Measurements from ENCODE around the gene OR9A2. TPM values are rescaled to one million over a fixed set of nuclear protein-coding genes. Genes with fewer than 3 reads are reported as not detected.

OR9A2 gene
- total and polyA plus RNA-seq, 10 of the 15 experiments (the other 5 are each of a cell fraction or from before 2014, with no cell fraction given), result not detected

DNA sequence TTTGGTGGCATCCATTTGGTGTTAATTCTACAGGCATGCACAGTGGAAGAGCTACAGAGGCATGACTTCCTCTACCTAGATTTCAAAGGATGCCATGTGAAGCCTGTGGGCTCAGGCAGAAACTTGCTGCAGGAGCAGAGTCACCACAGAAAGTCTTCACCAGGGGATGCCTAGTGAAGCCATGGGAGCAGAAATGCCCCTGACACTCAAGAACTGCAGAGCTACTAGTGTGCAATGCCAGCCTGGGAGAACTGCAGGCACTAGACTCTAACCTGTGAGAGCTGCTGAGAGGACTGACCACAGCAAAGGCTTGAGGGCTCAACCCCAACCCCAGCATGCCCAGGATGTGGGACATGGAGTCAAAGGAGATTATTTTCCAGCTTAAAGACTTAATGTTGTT is 3.9 kb downstream of the OR9A2 start:
- Histone ChIP-seq H3K9ac (ENCODE audit: control insufficient read depth, insufficient read depth, low read length) (no peak overlapping the region), H3K27ac (ENCODE audit: control insufficient read depth, insufficient read depth) (no peak overlapping the region), H3K27me3 (replicated peaks in 1 of 2; ENCODE audit: control insufficient read depth in 2 of 2, insufficient read depth in 2 of 2, low read length in 1 of 2) (no peaks in the 10 kb centered on the region), H3K4me3 (no peak overlapping the region), H3K4me1 (ENCODE audit: control insufficient read depth, insufficient read depth, low read length) (no peaks in the 10 kb centered on the region), H4K20me1 (ENCODE audit: control insufficient read depth, insufficient read depth) (no peaks in the 10 kb centered on the region), H2AFZ (ENCODE audit: control insufficient read depth, low read depth, low read length) (no peak overlapping the region), H3K4me2 (ENCODE audit: control insufficient read depth, insufficient read depth) (no peak overlapping the region), H3K79me2 (ENCODE audit: control insufficient read depth, insufficient read depth, low read length) (no peaks in the 10 kb centered on the region), H3K36me3 (ENCODE audit: control insufficient read depth in 2 of 2, insufficient read depth in 2 of 2, low read length in 1 of 2) (no peaks in the 10 kb centered on the region), H3K9me3 (replicated peaks; ENCODE audit: control insufficient read depth, insufficient read depth, low read length) (no peaks in the 10 kb centered on the region)
- ATAC-seq (no peak), FAIRE-seq (no peak), DNase-seq (ENCODE audit: low read depth, low spot score) (no peak)
- ChIA-PET CTCF (no interaction called here), RAD21 (ENCODE audit: unreplicated experiment) (no interaction called here), SMC1A (ENCODE audit: uncharacterized antibody, unreplicated experiment) (interaction anchor here (0.8 kb wide), 1 partner anchor 284 kb away, joined by 3 read pairs; no protein-coding TSS in a partner anchor), POLR2A (no interaction called here)
- intact Hi-C loops (cut with micrococcal nuclease; ENCODE audit: unreplicated experiment), result no loop called here
- BruUV-seq (replicated peaks), result no TSS peak
- TF ChIP-seq ZBED1 (IDR thresholded peaks at IDR 0.05; ENCODE audit: borderline replicate concordance) (no peak), SMAD1 (IDR thresholded peaks at IDR 0.05; ENCODE audit: low read depth, partially characterized antibody) (no peak)
- in situ Hi-C loops (cut with MboI), result no loop called here

DNA sequence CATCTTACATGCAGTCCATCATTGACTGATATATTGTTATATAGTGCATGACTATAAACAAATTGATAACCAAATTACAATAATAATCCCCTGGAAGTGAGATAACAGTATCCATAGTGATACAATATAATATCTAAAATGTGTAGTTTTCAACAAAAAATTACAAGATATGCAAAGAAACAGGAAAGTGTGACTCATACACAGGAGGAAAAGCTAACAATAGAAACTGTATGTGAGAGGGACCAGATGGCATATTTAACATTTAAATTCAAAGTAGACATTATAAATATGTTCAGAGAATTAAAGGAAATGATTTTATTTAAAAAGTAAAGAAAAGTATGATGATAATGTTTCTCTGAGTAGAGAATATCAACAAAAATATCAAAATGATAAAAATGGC is 8.0 kb downstream of the OR9A2 start:
- no peak overlapping the region for H3K9ac ChIP-seq (ENCODE audit: control insufficient read depth, insufficient read depth, low read length)
- H3K4me2 ChIP-seq (ENCODE audit: control insufficient read depth, insufficient read depth), result no peak overlapping the region
- no peak overlapping the region for H2AFZ ChIP-seq (ENCODE audit: control insufficient read depth, low read depth, low read length)
- no peak overlapping the region for H3K27ac ChIP-seq (ENCODE audit: control insufficient read depth, insufficient read depth)
- peaks cover 0 to 3% of the 10 kb centered on the region in 2 experiments; a peak in 1 of 4 replicates for H3K27me3 ChIP-seq (replicated peaks in 1 of 2; ENCODE audit: control insufficient read depth in 2 of 2, insufficient read depth in 2 of 2, low read length in 1 of 2)
- H3K79me2 ChIP-seq (ENCODE audit: control insufficient read depth, insufficient read depth, low read length), result no peaks in the 10 kb centered on the region
- H3K36me3 ChIP-seq (ENCODE audit: control insufficient read depth in 2 of 2, insufficient read depth in 2 of 2, low read length in 1 of 2), result no peaks in the 10 kb centered on the region
- intact Hi-C loops (cut with micrococcal nuclease; ENCODE audit: unreplicated experiment), result no loop called here
- ChIA-PET RAD21 (ENCODE audit: unreplicated experiment) (interaction anchor here (6.3 kb wide), 1 partner anchor 196 kb away, joined by 37 read pairs; no protein-coding TSS in a partner anchor), CTCF (interaction anchor here (0.8 to 8.2 kb wide), 4 partner anchors 10 to 196 kb away, joined by 3 to 75 read pairs (median 10); no protein-coding TSS in a partner anchor), POLR2A (no interaction called here), SMC1A (ENCODE audit: uncharacterized antibody, unreplicated experiment) (interaction anchor here (1.9 to 7.9 kb wide), 2 partner anchors 9 to 14 kb away, joined by 4 to 54 read pairs; no protein-coding TSS in a partner anchor)
- H3K4me3 ChIP-seq, result no peak overlapping the region
- FAIRE-seq (no peak), ATAC-seq (no peak), DNase-seq (ENCODE audit: low read depth, low spot score) (no peak)
- in situ Hi-C loops (cut with MboI), result loop anchor here (10.0 kb wide), 1 partner anchor 396 kb away; no protein-coding TSS in a partner anchor
- no peaks in the 10 kb centered on the region for H3K9me3 ChIP-seq (replicated peaks; ENCODE audit: control insufficient read depth, insufficient read depth, low read length)
- BruUV-seq (replicated peaks), result no TSS peak
- H4K20me1 ChIP-seq (ENCODE audit: control insufficient read depth, insufficient read depth), result no peaks in the 10 kb centered on the region
- peaks cover 10% of the 10 kb centered on the region for H3K4me1 ChIP-seq (ENCODE audit: control insufficient read depth, insufficient read depth, low read length)
- TF ChIP-seq NFYB (IDR thresholded peaks at IDR 0.05; ENCODE audit: insufficient read depth, low read depth, low read length) (no peak), NFIC (IDR thresholded peaks at IDR 0.05; ENCODE audit: low read depth, low read length) (no peak), HCFC1 (IDR thresholded peaks at IDR 0.05; ENCODE audit: low read length) (no peak), PAX8 (IDR thresholded peaks at IDR 0.05) (no peak), ZNF217 (IDR thresholded peaks at IDR 0.05) (no peak), SMAD5 (IDR thresholded peaks at IDR 0.05; ENCODE audit: low read depth) (no peak), PAX5 (IDR thresholded peaks at IDR 0.05; ENCODE audit: borderline replicate concordance, low read depth, low read length) (no peak), TBL1XR1 (IDR thresholded peaks at IDR 0.05; ENCODE audit: low read depth, low read length) (no peak), NR2F1 (conservative IDR thresholded peaks at IDR 0.05) (no peak), CBFB (IDR thresholded peaks at IDR 0.05; ENCODE audit: low read depth) (no peak)
- TF ChIP-seq, protein P1, sequence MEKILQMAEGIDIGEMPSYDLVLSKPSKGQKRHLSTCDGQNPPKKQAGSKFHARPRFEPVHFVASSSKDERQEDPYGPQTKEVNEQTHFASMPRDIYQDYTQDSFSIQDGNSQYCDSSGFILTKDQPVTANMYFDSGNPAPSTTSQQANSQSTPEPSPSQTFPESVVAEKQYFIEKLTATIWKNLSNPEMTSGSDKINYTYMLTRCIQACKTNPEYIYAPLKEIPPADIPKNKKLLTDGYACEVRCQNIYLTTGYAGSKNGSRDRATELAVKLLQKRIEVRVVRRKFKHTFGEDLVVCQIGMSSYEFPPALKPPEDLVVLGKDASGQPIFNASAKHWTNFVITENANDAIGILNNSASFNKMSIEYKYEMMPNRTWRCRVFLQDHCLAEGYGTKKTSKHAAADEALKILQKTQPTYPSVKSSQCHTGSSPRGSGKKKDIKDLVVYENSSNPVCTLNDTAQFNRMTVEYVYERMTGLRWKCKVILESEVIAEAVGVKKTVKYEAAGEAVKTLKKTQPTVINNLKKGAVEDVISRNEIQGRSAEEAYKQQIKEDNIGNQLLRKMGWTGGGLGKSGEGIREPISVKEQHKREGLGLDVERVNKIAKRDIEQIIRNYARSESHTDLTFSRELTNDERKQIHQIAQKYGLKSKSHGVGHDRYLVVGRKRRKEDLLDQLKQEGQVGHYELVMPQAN (conservative IDR thresholded peaks at IDR 0.05), result no peak
- TF ChIP-seq, protein P2, sequence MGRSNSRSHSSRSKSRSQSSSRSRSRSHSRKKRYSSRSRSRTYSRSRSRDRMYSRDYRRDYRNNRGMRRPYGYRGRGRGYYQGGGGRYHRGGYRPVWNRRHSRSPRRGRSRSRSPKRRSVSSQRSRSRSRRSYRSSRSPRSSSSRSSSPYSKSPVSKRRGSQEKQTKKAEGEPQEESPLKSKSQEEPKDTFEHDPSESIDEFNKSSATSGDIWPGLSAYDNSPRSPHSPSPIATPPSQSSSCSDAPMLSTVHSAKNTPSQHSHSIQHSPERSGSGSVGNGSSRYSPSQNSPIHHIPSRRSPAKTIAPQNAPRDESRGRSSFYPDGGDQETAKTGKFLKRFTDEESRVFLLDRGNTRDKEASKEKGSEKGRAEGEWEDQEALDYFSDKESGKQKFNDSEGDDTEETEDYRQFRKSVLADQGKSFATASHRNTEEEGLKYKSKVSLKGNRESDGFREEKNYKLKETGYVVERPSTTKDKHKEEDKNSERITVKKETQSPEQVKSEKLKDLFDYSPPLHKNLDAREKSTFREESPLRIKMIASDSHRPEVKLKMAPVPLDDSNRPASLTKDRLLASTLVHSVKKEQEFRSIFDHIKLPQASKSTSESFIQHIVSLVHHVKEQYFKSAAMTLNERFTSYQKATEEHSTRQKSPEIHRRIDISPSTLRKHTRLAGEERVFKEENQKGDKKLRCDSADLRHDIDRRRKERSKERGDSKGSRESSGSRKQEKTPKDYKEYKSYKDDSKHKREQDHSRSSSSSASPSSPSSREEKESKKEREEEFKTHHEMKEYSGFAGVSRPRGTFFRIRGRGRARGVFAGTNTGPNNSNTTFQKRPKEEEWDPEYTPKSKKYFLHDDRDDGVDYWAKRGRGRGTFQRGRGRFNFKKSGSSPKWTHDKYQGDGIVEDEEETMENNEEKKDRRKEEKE (IDR thresholded peaks at IDR 0.05), result no peak
- TF ChIP-seq, protein P3, sequence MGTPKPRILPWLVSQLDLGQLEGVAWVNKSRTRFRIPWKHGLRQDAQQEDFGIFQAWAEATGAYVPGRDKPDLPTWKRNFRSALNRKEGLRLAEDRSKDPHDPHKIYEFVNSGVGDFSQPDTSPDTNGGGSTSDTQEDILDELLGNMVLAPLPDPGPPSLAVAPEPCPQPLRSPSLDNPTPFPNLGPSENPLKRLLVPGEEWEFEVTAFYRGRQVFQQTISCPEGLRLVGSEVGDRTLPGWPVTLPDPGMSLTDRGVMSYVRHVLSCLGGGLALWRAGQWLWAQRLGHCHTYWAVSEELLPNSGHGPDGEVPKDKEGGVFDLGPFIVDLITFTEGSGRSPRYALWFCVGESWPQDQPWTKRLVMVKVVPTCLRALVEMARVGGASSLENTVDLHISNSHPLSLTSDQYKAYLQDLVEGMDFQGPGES (IDR thresholded peaks at IDR 0.05), result no peak
